ENCODE data around the gene PTPRK.
A peak's percentile ranks its signal among the peaks of the same experiment; 100 is the strongest.

The PTPRK gene

DNA sequence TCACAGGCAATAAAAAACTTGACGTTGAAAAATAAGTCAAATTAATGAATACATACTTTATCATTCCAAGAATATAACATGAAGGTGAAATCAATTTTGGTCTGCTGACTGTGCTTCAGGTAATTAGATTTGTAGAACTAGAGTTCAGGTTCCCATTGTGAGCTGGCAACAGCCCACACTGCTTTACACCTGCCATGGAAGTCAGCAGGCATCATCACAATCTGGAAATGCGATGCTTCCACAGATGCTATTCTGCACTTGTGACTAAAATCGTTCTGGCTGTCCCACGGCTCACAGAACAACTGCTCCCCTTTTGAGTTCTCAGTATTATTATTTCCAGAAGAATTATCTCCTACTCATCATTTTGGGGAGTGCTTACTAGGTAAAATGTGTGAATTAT, 556.9 kb downstream of the PTPRK start:
- TF ChIP-seq, protein P1, sequence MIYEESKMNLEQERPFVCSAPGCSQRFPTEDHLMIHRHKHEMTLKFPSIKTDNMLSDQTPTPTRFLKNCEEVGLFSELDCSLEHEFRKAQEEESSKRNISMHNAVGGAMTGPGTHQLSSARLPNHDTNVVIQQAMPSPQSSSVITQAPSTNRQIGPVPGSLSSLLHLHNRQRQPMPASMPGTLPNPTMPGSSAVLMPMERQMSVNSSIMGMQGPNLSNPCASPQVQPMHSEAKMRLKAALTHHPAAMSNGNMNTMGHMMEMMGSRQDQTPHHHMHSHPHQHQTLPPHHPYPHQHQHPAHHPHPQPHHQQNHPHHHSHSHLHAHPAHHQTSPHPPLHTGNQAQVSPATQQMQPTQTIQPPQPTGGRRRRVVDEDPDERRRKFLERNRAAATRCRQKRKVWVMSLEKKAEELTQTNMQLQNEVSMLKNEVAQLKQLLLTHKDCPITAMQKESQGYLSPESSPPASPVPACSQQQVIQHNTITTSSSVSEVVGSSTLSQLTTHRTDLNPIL (CRISPR knock-in tag; IDR thresholded peaks at IDR 0.05; ENCODE audit: low read depth): no peak
- TF ChIP-seq OSR1 (CRISPR knock-in tag; IDR thresholded peaks at IDR 0.05) (no peak), CSDC2 (CRISPR knock-in tag; IDR thresholded peaks at IDR 0.05) (no peak), ESRRG (CRISPR knock-in tag; IDR thresholded peaks at IDR 0.05) (no peak), PPARA (CRISPR knock-in tag; IDR thresholded peaks at IDR 0.05; ENCODE audit: borderline replicate concordance) (no peak)
- ATAC-seq: no peak

DNA sequence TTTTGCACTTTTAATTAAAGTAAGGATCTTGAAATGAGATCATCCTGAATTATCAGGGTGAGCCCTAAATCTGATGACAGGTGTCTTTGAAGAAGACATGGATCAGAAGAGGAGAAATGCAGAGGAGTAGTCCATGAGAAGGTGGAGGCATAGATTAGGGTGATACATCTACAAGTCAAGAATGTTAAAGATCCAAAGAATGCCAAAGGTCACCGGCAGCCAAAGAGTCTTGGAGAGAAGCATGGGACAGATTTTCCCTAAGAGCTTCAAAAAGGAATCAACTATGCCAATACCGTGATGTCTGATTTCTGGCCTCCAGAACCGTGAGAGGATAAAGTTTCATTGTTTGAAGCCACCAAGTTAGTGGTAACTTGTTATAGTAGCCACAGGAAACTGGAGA, 560.5 kb downstream of the PTPRK start:
- TF ChIP-seq, protein P2, sequence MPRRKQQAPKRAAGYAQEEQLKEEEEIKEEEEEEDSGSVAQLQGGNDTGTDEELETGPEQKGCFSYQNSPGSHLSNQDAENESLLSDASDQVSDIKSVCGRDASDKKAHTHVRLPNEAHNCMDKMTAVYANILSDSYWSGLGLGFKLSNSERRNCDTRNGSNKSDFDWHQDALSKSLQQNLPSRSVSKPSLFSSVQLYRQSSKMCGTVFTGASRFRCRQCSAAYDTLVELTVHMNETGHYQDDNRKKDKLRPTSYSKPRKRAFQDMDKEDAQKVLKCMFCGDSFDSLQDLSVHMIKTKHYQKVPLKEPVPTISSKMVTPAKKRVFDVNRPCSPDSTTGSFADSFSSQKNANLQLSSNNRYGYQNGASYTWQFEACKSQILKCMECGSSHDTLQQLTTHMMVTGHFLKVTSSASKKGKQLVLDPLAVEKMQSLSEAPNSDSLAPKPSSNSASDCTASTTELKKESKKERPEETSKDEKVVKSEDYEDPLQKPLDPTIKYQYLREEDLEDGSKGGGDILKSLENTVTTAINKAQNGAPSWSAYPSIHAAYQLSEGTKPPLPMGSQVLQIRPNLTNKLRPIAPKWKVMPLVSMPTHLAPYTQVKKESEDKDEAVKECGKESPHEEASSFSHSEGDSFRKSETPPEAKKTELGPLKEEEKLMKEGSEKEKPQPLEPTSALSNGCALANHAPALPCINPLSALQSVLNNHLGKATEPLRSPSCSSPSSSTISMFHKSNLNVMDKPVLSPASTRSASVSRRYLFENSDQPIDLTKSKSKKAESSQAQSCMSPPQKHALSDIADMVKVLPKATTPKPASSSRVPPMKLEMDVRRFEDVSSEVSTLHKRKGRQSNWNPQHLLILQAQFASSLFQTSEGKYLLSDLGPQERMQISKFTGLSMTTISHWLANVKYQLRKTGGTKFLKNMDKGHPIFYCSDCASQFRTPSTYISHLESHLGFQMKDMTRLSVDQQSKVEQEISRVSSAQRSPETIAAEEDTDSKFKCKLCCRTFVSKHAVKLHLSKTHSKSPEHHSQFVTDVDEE (CRISPR knock-in tag; IDR thresholded peaks at IDR 0.05): no peak
- TF ChIP-seq, protein P3, sequence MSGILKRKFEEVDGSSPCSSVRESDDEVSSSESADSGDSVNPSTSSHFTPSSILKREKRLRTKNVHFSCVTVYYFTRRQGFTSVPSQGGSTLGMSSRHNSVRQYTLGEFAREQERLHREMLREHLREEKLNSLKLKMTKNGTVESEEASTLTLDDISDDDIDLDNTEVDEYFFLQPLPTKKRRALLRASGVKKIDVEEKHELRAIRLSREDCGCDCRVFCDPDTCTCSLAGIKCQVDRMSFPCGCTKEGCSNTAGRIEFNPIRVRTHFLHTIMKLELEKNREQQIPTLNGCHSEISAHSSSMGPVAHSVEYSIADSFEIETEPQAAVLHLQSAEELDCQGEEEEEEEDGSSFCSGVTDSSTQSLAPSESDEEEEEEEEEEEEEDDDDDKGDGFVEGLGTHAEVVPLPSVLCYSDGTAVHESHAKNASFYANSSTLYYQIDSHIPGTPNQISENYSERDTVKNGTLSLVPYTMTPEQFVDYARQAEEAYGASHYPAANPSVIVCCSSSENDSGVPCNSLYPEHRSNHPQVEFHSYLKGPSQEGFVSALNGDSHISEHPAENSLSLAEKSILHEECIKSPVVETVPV (CRISPR knock-in tag; IDR thresholded peaks at IDR 0.05): no peak
- no peak for TF ChIP-seq ZFP30 (CRISPR knock-in tag; IDR thresholded peaks at IDR 0.05)
- ATAC-seq: no peak

DNA sequence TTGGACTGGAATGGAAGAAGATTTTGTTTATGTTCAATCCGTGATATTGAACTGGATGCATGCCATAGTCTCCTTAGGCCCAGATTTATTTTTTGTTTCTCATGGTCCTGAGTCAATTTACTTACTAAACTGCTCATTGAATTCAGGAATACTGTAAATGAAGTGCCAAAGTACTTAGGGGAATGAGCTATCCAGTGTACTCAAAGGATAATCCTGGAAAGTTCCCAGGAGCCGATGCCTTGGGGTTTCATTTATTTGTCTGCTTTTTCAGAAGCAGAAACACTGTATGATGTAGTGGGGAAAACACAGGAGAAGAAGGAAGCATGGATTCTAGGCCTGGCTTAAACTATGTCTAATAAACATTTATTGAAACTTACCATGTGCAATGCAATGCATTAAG, 563.4 kb downstream of the PTPRK start:
- no peak for TF ChIP-seq ISL1 (CRISPR knock-in tag; IDR thresholded peaks at IDR 0.05)
- TF ChIP-seq SNAI2 (CRISPR knock-in tag; IDR thresholded peaks at IDR 0.05): no peak
- TF ChIP-seq ZNF565 (CRISPR knock-in tag; conservative IDR thresholded peaks at IDR 0.05; ENCODE audit: low read depth): no peak
- no peak for TF ChIP-seq ESRRG (CRISPR knock-in tag; IDR thresholded peaks at IDR 0.05)
- TF ChIP-seq GLIS3 (CRISPR knock-in tag; IDR thresholded peaks at IDR 0.05): no peak
- TF ChIP-seq, protein P3 (CRISPR knock-in tag; IDR thresholded peaks at IDR 0.05): no peak
- no peak for TF ChIP-seq TOX (CRISPR knock-in tag; IDR thresholded peaks at IDR 0.05; ENCODE audit: borderline replicate concordance)
- TF ChIP-seq ZFP30 (CRISPR knock-in tag; IDR thresholded peaks at IDR 0.05): no peak
- TF ChIP-seq OSR1 (CRISPR knock-in tag; IDR thresholded peaks at IDR 0.05): no peak
- no peak for TF ChIP-seq BACH2 (CRISPR knock-in tag; IDR thresholded peaks at IDR 0.05; ENCODE audit: borderline replicate concordance)
- TF ChIP-seq ZNF8 (CRISPR knock-in tag; IDR thresholded peaks at IDR 0.05): no peak

DNA sequence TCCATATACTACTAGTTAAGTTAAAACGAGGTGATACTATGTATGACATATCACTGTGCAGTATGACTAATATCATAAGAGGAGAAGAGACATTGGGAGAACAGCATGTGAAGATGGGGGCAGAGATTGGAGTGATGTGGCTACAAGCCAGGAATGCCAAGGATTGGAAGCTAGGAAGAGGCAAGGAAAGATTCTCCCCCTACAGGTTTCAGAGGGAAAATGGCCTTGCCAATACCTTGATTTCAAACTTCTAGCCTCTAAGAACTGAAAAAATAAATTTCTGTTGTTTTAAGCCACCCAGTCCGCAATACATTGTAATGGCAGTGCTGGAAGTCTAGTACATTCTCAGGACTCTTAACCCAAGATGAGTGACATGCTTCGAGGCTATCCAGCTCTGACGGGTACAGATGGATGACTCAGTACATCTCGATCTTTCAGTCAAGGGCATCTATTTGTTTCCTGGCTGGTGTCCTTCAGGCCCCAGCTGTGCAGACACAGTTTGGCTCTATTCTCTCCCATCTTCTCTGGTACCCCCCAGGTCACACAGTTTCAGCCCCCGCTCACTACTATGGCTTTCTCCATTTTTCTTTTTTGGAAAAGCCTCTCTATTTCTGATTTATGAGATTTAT, 564.0 kb downstream of the PTPRK start:
- ATAC-seq: peak; percentile 41; the same call in 2 of the 3 replicates
- TF ChIP-seq, protein P3 (CRISPR knock-in tag; IDR thresholded peaks at IDR 0.05): no peak
- TF ChIP-seq, protein P2 (CRISPR knock-in tag; IDR thresholded peaks at IDR 0.05): no peak
- TF ChIP-seq ISL1 (CRISPR knock-in tag; IDR thresholded peaks at IDR 0.05) (no peak), ZNF70 (CRISPR knock-in tag; IDR thresholded peaks at IDR 0.05) (no peak), PPARA (CRISPR knock-in tag; IDR thresholded peaks at IDR 0.05; ENCODE audit: borderline replicate concordance) (no peak), TCF4 (CRISPR knock-in tag; IDR thresholded peaks at IDR 0.05; ENCODE audit: borderline replicate concordance) (no peak)
- TF ChIP-seq, protein P4, sequence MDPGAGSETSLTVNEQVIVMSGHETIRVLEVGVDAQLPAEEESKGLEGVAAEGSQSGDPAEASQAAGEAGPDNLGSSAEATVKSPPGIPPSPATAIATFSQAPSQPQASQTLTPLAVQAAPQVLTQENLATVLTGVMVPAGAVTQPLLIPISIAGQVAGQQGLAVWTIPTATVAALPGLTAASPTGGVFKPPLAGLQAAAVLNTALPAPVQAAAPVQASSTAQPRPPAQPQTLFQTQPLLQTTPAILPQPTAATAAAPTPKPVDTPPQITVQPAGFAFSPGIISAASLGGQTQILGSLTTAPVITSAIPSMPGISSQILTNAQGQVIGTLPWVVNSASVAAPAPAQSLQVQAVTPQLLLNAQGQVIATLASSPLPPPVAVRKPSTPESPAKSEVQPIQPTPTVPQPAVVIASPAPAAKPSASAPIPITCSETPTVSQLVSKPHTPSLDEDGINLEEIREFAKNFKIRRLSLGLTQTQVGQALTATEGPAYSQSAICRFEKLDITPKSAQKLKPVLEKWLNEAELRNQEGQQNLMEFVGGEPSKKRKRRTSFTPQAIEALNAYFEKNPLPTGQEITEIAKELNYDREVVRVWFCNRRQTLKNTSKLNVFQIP (CRISPR knock-in tag; IDR thresholded peaks at IDR 0.05; ENCODE audit: borderline replicate concordance, low read depth): no peak

More for the DNA sequence above, 563.4 kb downstream of the PTPRK start:
- no peak for ATAC-seq

Measured in SK-N-SH treated with all-trans-retinoic acid at 6 μM for 48 hours (cell line).